Stimulated activated CD8-positive, alpha-beta memory T cell treated with anti-CD3 and anti-CD28 coated beads, Interleukin-15, amount 100 ng/mL, for 1 hour (primary cell): ENCODE measurements around the gene LCMT1.
"Not testable (repeated sequence)": the region's sequence is repeated elsewhere in the genome, so short reads cannot be mapped to it uniquely, and the experiment has no call there.

Source experiments
- DNase-seq: peaks from one replicate; pipeline ENCODE4 v3.0.0-alpha.2; 2020; ENCODE audit warnings: low read depth

The LCMT1 gene

GRCh38 chr16:25095636-25096035 lies 15.9 kb upstream of the LCMT1 start:
- DNase-seq: no peak

- no peak for DNase-seq
These were observed 14.1 kb upstream of the LCMT1 start for GRCh38 chr16:25097276-25097975.

GRCh38 chr16:25100511-25100910 lies 11.0 kb upstream of the LCMT1 start:
- no peak for DNase-seq

- DNase-seq: peak; percentile 40
These were observed 4.7 kb upstream of the LCMT1 start for GRCh38 chr16:25106567-25107465.

- DNase-seq: no peak
These were observed 4.1 kb upstream of the LCMT1 start for GRCh38 chr16:25107466-25107792.

GRCh38 chr16:25108054-25108453 lies 3.5 kb upstream of the LCMT1 start:
- DNase-seq: no peak

GRCh38 chr16:25109643-25110042 lies 1.9 kb upstream of the LCMT1 start:
- DNase-seq: no peak

GRCh38 chr16:25110387-25110947 lies 1.1 kb upstream of the LCMT1 start:
- no peak for DNase-seq

GRCh38 chr16:25114121-25114520 lies 2.6 kb downstream of the LCMT1 start:
- no peak for DNase-seq

GRCh38 chr16:25118851-25119578 lies 7.5 kb downstream of the LCMT1 start:
- DNase-seq: no peak

- DNase-seq: no peak
These were observed 10.5 kb downstream of the LCMT1 start for GRCh38 chr16:25121824-25122600.

- no peak for DNase-seq
These were observed 13.0 kb downstream of the LCMT1 start for GRCh38 chr16:25124503-25124902.

GRCh38 chr16:25126086-25126666 lies 14.6 kb downstream of the LCMT1 start:
- not testable (repeated sequence) for DNase-seq

- no peak for DNase-seq
These were observed 15.3 kb downstream of the LCMT1 start for GRCh38 chr16:25126820-25127232.

GRCh38 chr16:25132751-25133150 lies 21.2 kb downstream of the LCMT1 start:
- DNase-seq: not testable (repeated sequence)

- DNase-seq: no peak
These were observed 22.7 kb downstream of the LCMT1 start for GRCh38 chr16:25134166-25134700.

GRCh38 chr16:25135254-25135878 lies 23.8 kb downstream of the LCMT1 start:
- DNase-seq: no peak

- DNase-seq: no peak
These were observed 26.6 kb downstream of the LCMT1 start for GRCh38 chr16:25138130-25138529.

GRCh38 chr16:25140459-25140858 lies 28.9 kb downstream of the LCMT1 start:
- DNase-seq: no peak

GRCh38 chr16:25141648-25142047 lies 30.1 kb downstream of the LCMT1 start:
- DNase-seq: no peak
